GM18867 (cell line): ENCODE measurements around the gene SURF1.
"Not testable (repeated sequence)": the region's sequence is repeated elsewhere in the genome, so short reads cannot be mapped to it uniquely, and the experiment has no call there.

Experiments
- ATAC-seq: cut with Tn5 transposase; IDR thresholded peaks from one replicate; pipeline ENCODE4 v1.9.1; 2021; ENCODE audit warnings: mild to moderate bottlenecking, moderate library complexity; ENCODE audit not compliant: unreplicated experiment

SURF1 gene

DNA sequence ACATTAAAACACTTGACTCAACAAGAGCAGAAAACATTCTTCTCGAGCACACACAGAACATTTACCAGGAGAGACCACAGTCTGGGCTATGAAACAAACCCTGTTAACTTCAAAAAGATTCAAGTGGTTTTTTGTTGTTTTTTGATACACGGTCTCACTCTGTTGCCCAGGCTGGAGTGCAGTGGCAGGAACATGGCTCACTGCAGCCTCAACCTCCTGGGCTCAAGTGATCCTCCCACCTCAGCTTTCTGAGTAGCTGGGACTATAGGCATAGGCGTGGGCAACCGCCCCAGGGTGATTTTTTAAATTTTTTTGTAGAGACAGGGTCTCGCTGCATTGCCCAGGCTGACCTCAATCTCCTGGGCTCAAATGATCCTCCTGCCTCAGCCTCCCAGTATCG is 29.3 kb downstream of the SURF1 start:
- ATAC-seq = not testable (repeated sequence)

DNA sequence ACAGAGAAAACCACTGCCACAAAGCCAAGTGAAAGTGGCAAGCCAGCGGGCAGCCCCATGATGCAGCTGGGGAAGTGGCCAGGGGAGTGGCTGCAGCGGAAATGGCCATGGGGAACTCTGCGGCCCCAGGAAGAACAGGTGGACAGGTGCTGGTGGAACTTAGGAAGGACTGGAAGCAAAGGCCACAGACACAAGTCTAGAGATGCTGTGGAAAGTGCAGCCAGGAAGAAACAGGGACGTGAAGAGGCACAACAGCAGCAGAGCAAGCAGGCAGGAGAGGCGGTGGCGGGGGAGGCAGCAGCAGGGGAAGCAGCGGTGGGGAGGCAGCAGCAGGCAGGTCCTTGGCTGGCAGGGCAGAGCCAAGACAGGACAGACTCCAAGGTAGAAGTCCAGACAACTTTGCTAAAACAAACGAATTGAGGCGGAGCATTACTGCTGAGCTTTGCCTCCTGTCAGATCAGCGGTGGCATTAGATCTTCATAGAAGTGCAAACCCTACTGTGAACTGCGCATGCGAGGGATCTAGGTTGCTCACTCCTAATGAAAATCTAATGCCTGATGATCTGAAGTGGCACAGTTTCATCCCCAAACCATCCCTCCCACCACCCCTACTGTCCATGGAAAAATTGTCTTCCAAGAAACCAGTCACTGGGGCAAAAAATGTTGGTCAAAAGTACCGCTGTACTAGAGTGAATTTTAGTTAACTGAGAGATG is 32.1 kb downstream of the SURF1 start:
- ATAC-seq = no peak

DNA sequence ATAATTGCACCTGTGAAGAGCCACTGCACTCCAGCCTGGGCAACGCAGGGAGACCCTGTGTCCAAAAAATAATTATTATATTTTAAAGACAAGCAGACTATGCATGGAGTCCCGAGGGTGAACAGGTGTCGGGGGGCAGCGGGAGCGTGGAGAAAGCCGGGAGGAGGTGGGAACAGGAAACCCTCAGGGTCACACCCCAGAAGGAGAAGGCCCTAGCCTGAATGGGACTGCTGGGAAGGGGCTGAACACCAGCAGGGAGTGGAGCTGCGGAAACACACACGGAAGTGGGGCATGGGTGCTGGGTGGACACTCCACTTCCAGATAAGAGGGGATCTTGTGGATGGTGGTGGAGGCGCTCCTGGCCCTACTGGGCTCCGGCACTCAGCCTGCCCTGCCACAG is 33.1 kb downstream of the SURF1 start:
- ATAC-seq = no peak

DNA sequence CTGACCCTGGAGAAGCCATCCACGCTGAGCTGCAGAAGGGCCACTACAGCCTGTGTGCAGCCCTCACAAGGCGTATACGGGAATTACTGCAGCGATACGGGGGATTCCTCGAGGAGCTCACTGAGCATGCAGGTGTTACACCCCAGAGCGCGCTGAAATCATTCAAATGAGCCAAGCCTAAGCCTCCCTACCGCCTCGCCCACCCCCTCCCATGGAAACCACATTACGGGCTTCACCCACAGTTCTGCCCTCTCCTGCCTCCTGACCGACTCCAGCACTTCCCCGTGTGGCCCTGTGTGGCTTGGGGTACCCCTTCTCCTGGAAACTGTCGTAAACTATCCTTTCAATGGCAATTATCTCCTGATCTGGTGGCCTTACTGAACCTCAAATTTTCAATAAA is 33.6 kb downstream of the SURF1 start:
- no peak for ATAC-seq

DNA sequence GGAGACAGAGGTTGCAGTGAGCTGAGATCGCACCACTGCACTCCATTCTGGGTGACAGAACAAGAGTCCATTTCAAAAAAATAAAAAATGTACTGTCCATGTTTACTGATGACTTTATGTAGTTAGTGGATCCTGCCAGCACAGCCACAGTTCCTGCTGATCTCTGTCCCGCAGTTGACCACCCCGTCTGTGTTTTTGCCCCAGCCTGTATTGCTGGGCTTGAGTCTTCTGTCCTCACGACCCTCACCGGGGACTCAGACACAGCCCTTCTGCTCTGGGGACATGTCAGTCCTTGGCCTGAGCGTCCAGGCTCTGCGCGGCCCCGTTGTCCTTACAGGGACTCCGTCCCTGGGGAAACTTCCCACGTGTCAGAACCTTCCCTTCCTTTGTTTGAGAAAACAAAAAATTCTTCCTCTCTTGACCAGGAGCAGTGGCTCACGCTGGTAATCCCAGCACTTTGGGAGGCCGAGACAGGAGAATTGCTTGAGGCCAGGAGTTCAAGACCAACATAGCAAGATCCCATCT is 34.8 kb downstream of the SURF1 start:
- no peak for ATAC-seq

DNA sequence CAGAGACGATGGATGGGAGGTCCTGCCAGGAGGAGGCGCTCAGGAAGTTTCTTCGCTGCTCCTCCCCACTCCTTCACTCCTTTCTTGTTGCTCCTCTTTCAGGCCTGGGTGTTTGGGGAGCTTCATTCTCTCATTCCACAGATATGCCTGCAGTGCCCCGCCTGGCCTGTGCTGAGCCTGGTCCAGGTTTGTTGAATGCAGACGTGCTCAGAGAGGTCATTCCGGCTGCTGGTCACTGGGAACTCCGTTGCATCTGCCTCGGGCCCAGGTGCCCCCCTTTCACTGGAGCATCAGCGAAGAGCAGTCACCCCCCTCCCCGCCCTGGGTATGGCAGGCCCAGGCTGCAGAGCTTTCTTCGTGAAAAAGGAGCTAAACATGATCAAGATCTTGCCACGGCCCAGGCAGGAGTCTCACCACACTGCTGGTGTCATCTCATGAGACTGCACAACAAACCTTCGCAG is 35.8 kb downstream of the SURF1 start:
- no peak for ATAC-seq

DNA sequence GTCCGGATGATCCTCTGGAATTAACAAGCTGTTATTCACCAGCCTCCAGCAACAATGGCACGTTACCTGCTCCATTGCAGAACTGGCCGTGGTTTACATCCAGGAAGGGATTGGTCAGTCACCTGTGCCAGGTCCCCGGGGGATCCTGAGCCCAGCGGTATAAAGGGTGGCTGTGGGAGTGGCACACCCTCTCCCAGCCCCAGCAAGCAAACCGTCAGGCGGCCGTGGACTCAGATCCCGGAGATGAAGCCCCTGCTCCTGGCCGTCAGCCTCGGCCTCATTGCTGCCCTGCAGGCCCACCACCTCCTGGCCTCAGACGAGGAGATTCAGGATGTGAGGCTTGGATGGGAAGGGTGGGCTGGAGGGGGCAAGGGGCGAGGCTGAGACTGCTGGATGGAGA is 38.7 kb downstream of the SURF1 start:
- not testable (repeated sequence) for ATAC-seq

DNA sequence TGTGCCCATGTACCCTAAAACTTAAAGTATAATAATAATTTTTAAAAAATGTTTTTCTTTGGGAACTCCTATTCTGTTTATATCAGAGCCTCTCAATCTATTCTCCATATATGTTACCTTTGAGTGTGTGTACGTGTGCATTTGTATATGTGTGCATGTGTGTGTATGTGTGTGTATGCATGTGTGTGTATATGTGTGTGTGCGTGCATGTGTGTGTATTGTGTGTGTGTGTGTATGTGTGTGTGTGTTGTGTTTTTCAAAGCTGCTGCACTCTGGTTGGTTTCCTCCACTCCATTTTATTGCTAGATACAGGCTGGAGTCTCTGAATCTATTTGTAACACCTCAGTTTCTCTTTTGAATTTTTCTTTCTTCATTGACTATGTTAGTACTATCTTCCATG is 40.3 kb downstream of the SURF1 start:
- ATAC-seq = no peak

DNA sequence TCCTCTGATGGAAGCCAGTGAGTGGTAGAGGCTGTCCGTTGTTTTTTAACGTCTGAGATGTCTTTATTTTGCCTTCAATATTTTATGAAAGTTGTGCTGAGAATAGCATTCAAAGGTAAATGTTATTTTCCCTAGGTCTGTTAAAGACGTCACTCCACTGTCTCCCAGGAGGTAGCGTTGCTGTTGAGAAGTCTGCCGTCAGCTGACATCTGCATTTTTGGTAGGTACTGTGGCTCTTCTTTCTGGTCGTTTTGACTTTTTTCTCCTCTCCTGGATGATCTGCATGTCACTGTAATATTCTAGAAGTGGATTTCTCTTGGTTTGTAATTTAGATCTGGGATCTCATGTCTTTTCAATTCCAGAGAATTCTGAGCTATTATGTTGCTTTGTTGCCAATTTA is 46.7 kb downstream of the SURF1 start:
- ATAC-seq = no peak

DNA sequence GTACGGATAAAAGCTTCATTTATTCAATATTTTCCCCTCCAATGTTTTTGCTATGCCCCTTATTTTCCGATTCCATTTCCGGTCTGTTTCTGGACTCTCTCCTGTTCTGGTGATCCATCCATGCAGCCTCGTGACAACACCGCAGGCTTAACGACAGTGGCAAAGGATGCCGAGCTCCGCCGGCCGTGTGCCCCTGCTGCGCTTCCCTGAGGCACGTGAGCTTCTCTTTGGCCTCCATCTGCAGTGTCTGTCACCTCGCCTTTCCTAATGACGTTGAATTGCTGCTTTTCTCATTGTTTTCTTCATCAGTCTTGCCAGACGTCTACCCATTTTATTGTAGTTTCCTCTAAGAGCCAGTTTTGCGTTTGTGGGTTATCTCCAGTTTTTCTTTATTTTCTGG is 49.0 kb downstream of the SURF1 start:
- no peak for ATAC-seq

DNA sequence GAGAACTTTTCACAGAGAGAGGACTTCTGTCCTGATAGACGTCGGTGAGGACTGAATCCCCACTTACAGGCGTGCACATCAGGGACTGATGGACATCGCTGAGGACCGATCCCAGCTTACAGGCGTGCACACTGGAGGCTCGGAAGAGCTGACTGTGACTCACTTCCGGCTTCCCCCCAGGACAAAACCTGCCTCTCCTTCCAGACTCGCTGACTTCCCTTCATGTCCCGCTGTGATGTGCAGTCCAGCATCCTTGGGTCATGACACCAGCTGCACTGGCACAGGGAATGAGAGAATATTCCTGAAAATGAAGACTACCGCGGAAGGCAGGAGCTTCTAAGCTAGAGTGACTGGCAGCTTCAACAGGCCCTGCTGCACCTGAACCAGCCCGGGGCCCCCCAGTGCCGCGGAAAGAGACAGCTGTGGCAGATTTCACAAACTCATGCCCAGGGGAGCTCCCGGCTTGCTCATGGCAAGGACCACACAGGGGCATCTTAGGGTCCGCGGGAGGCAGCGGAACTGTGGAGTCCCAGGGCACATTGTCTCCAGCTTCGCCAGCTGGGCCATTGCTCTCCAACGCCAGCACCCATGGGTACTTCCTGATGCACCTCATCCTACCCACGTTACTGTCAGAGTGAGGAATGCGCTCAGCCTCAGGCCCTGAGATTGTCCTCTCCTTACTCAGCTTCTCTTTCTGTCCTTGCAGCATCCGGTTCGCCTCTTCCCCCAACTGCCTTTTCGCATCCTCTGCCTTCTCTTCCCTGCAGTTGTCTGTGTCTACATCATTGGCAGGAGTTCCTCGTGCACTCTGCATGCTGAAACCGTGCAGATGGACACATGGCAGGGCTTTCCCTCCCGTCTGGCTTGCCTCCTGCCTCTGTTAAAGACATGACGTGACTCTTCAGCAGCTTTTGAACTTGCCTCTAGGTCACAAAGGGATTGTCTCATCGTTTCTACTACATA is 49.8 kb downstream of the SURF1 start:
- ATAC-seq = no peak

DNA sequence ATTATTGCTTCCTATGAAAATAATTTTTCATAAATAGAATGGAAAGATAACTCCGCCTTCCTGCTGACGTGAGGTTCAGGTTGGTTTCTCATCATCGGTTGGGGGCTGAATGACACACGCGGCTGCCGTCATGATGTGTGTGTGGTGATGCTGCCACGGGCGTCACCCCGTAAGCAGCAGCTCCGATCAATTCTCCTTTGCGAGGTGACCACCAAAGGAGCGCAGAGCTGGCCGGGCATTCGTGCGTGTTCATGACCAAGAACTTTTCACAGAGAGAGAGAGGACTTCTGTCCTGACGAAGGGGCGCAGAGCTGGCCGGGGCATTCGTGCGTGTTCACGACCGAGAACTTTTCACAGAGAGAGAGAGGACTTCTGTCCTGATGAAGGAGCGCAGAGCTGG is 50.6 kb downstream of the SURF1 start:
- ATAC-seq = no peak

DNA sequence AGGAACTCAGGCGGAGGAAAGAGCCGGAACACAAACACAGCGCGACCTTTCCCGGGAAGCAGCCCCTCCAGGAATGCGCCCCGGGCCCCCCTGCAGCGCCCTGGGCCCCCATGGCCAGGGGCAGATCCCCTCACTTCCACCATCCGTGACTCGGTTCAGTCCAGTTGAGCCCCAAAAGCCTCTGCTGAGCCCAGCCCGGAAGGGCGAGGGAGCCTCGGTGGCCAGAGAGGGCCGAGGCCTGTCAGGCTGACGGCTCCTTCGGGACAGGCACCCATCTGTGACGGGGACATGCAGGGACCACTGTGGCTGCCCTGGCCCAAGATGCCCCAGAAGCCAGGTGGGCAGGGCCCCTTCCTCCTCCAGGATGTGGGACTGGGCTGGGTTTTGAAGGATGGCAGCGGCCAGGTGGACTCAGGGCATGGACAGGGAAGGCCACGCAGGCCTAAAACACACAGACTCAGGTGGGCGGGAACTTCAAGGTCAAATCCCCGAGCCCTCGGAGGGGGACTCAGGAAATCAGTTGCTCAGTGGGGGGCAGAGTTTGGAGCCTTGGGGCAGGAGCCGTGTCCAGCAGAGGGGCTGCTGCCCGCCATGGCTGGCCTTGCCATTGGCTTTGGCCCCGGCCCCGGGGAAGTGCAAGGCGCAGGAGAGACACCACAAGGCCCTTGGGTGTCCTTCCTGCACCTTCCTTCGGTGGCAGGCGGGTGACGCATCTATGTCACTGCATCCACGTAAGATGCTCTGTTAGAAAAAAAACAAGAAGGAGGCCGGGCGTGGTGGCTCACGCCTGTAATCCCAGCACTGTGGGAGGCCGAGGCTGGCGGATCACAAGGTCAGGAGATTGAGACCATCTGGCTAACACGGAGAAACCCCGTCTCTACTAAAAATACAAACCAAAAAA is 51.6 kb downstream of the SURF1 start:
- ATAC-seq = no peak

DNA sequence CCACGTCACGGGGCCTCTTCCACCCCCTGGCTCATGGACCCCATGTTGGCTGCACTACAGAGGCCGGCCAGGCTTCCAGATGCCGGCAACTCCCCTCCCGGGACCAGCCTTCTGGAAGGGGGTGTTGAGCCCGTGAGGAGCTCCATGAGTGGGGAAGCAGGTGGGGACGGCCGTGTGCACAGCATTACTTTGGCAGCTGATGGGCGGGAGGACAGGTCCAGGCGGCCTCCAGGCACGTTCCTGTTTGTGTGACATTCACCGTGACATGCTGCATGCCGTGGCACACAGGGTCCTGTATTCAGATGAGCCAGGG is 52.2 kb downstream of the SURF1 start:
- ATAC-seq = no peak

DNA sequence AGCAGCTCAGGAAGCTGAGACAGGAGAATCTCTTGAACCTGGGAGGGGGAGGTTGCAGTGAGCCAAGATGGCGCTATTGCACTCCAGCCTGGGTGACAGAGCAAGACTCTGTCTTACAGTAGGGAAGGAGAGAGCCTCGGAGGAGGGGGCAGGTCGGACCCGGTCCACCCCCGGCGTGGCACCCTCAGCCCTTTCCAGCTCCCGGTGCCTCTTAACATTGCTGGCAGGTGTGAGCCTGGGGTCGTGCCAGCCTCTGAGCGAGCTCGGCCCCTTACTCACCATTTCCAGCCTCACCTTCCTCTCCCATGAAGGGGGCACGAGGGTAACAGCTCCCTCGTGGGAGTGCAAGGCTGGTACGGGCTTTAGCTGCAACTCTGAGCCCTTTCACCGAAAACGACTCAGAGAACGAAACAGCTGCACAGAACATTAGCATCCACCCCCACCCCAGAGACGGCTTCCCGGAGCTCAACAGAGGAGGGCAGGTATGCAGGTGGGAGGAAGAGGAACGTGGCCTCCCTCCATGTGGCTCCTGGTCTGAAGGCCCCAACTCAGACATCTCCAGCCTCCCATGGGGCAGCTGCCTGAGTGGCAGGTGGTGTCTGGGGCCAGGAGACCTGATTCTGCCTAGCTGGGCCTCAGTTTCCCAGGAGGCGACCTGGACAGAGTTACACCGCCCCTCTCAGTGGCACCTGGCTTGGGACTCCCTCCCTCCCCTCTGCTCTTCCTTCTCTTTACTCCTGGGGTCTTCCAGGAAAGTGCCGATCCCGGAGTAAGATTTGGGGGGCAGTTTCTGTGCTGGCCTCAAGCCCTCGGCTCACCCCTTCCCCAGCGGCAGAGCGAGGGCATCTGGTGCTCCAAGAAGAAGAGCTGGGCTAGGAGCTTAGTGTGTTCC is 52.8 kb downstream of the SURF1 start:
- ATAC-seq = no peak
